OCI-LY1 (cell line): ENCODE results near the gene ERAP2.

Experiments used
- H2AFZ ChIP-seq: fragments of 200-600 bp; sonication (generic), shearing (Covaris generic); 2 replicates; pipeline ENCODE4 v1.6.0; 2014; ENCODE audit warnings: antibody characterized with exemption, mild to moderate bottlenecking, low read length
- H3F3A ChIP-seq: fragments of 200-600 bp; sonication (generic), shearing (Covaris generic); 2 replicates; pipeline ENCODE4 v1.6.0; 2014; ENCODE audit warnings: mild to moderate bottlenecking, antibody characterized with exemption, low read length, moderate library complexity; ENCODE audit not compliant: insufficient read depth
- H3K27ac ChIP-seq: fragments of 200-600 bp; sonication (generic); 2 replicates; pipeline ENCODE4 v1.5.1; 2014; ENCODE audit warnings: low read length, mixed run types, mild to moderate bottlenecking, low read depth; ENCODE audit not compliant: poor library complexity, severe bottlenecking
- H3K27me3 ChIP-seq: fragments of 200-600 bp; sonication (generic); 2 replicates; pipeline ENCODE4 v1.6.0; 2014; ENCODE audit warnings: antibody characterized with exemption, mild to moderate bottlenecking, low read length, moderate library complexity; ENCODE audit not compliant: insufficient read depth
- H3K36me3 ChIP-seq: fragments of 200-600 bp; sonication (generic); 2 replicates; pipeline ENCODE4 v1.6.1; 2014; ENCODE audit warnings: mild to moderate bottlenecking, antibody characterized with exemption, low read length, moderate library complexity, mixed read lengths; ENCODE audit not compliant: insufficient read depth
- H3K4me1 ChIP-seq: fragments of 200-600 bp; sonication (generic); 2 replicates; pipeline ENCODE4 v1.5.1; 2014; ENCODE audit warnings: mild to moderate bottlenecking, low read length, moderate library complexity; ENCODE audit not compliant: insufficient read depth, severe bottlenecking
- H3K4me2 ChIP-seq: fragments of 200-600 bp; sonication (generic), shearing (Covaris generic); 2 replicates; pipeline ENCODE4 v1.6.1; 2014; ENCODE audit warnings: low read length
- H3K4me3 ChIP-seq: fragments of 200-600 bp; sonication (generic); 2 replicates; pipeline ENCODE4 v1.5.1; 2014; ENCODE audit warnings: low read length, low read depth, mild to moderate bottlenecking, mixed read lengths; ENCODE audit not compliant: poor library complexity, severe bottlenecking
- H3K79me2 ChIP-seq: fragments of 200-600 bp; shearing (Covaris generic); 2 replicates; pipeline ENCODE4 v1.6.1; 2016; ENCODE audit warnings: mixed run types, low read length, mixed read lengths; ENCODE audit not compliant: insufficient read depth
- H3K9ac ChIP-seq: fragments of 200-600 bp; sonication (generic), shearing (Covaris generic); 2 replicates; pipeline ENCODE4 v1.6.1; 2014; ENCODE audit warnings: mild to moderate bottlenecking, low read length, mixed read lengths
- H3K9me2 ChIP-seq: fragments of 200-600 bp; sonication (generic), shearing (Covaris generic); 2 replicates; pipeline ENCODE4 v1.6.1; 2014; ENCODE audit warnings: low read depth, mild to moderate bottlenecking, low read length, mixed read lengths
- H3K9me3 ChIP-seq: fragments of 200-600 bp; shearing (Covaris generic); 2 replicates; pipeline ENCODE4 v1.6.1; 2014; ENCODE audit warnings: low read length, mixed read lengths
- H4K20me1 ChIP-seq: fragments of 200-600 bp; sonication (generic), shearing (Covaris generic); 2 replicates; pipeline ENCODE4 v1.6.0; 2016; ENCODE audit warnings: mild to moderate bottlenecking, low read length; ENCODE audit not compliant: insufficient read depth
- EZH2 ChIP-seq: fragments of 200-600 bp; sonication (generic), shearing (Covaris generic); IDR thresholded peaks from 2 replicates; pipeline ENCODE4 v1.8.0; 2017; ENCODE audit warnings: borderline replicate concordance, mixed run types, mild to moderate bottlenecking, antibody characterized with exemption, low read length, moderate library complexity, mixed read lengths
- TF ChIP-seq, protein P1 (sequence below): fragments of 200-600 bp; sonication (generic), shearing (Covaris generic); IDR thresholded peaks from 2 replicates; pipeline ENCODE4 v1.5.1; 2017; ENCODE audit warnings: mild to moderate bottlenecking, antibody characterized with exemption, low read length, moderate library complexity, mixed read lengths

ERAP2 gene

GRCh38 chr5:96922499-96923244 is 46.4 kb downstream of the ERAP2 start:
- H3K27ac ChIP-seq = peak overlapping the region; percentile 88
- no peaks in the 10 kb centered on the region for H4K20me1 ChIP-seq

GRCh38 chr5:96924016-96924443 is 47.7 kb downstream of the ERAP2 start:
- H3K9me3 ChIP-seq = no peaks in the 10 kb centered on the region
- no peak overlapping the region for H2AFZ ChIP-seq
- peak overlapping the region; percentile 44 for H3K4me3 ChIP-seq
- H3F3A ChIP-seq = peaks cover 13% of the 10 kb centered on the region; the same call in 1 of the 2 replicates
- H3K9me2 ChIP-seq = no peaks in the 10 kb centered on the region
- H3K27me3 ChIP-seq = no peaks in the 10 kb centered on the region
- peak overlapping the region; percentile 58 for H3K9ac ChIP-seq
- no peaks in the 10 kb centered on the region for H4K20me1 ChIP-seq
- H3K36me3 ChIP-seq = no peaks in the 10 kb centered on the region
- H3K4me1 ChIP-seq = peaks cover 73% of the 10 kb centered on the region
- no peaks in the 10 kb centered on the region for H3K79me2 ChIP-seq
- H3K27ac ChIP-seq = peak overlapping the region; percentile 88
- TF ChIP-seq, protein P1, sequence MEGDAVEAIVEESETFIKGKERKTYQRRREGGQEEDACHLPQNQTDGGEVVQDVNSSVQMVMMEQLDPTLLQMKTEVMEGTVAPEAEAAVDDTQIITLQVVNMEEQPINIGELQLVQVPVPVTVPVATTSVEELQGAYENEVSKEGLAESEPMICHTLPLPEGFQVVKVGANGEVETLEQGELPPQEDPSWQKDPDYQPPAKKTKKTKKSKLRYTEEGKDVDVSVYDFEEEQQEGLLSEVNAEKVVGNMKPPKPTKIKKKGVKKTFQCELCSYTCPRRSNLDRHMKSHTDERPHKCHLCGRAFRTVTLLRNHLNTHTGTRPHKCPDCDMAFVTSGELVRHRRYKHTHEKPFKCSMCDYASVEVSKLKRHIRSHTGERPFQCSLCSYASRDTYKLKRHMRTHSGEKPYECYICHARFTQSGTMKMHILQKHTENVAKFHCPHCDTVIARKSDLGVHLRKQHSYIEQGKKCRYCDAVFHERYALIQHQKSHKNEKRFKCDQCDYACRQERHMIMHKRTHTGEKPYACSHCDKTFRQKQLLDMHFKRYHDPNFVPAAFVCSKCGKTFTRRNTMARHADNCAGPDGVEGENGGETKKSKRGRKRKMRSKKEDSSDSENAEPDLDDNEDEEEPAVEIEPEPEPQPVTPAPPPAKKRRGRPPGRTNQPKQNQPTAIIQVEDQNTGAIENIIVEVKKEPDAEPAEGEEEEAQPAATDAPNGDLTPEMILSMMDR = no peak
- TF ChIP-seq EZH2 = no peak
- peak overlapping the region; percentile 71 for H3K4me2 ChIP-seq

More at GRCh38 chr5:96922499-96923244, 46.4 kb downstream of the ERAP2 start:
- Histone ChIP-seq H3K9me3 (no peaks in the 10 kb centered on the region), H2AFZ (peak overlapping the region; percentile 36; the same call in 1 of the 2 replicates), H3K36me3 (peaks cover 8% of the 10 kb centered on the region), H3K27me3 (no peaks in the 10 kb centered on the region), H3K9me2 (no peaks in the 10 kb centered on the region), H3K4me2 (peak overlapping the region; percentile 71), H3K79me2 (no peaks in the 10 kb centered on the region), H3F3A (peaks cover 7% of the 10 kb centered on the region; the same call in 1 of the 2 replicates), H3K4me1 (peaks cover 62% of the 10 kb centered on the region), H3K9ac (peak overlapping the region; percentile 58), H3K4me3 (peak overlapping the region; percentile 44)
- TF ChIP-seq, protein P1 = no peak
- no peak for TF ChIP-seq EZH2

DNA sequence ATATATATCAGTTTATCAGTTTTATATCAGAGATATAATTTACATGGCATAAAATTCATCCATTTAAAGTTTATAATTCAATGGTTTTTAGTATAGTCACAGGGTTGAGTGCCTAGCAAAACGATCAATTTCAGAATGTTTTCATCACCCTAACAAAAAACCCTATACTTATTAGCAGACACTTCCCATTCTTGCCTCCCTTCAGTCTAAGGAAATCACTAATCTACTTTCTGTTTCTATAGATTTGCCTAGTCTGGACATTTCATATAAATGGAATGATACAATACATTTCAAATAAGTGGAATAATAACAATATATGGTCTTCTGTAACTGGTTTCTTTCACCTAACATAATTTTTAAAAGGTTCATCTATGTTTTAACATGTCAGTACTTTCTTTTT is 50.0 kb downstream of the ERAP2 start:
- Histone ChIP-seq H3K27ac (peak overlapping the region; percentile 88), H3K9me3 (no peaks in the 10 kb centered on the region), H3K79me2 (no peaks in the 10 kb centered on the region), H3F3A (0 out of 2 replicates have a peak, but pooled peaks cover 6% of the 10 kb centered on the region), H2AFZ (no peak overlapping the region), H3K4me3 (no peak overlapping the region), H3K4me2 (no peak overlapping the region), H3K27me3 (no peaks in the 10 kb centered on the region), H3K9ac (no peak overlapping the region), H3K4me1 (peaks cover 83% of the 10 kb centered on the region), H3K9me2 (no peaks in the 10 kb centered on the region), H3K36me3 (no peaks in the 10 kb centered on the region), H4K20me1 (no peaks in the 10 kb centered on the region)
- no peak for TF ChIP-seq EZH2
- TF ChIP-seq, protein P1 = no peak
